IMR-90 (cell line): ENCODE data around the gene TMEM131. TPM values are rescaled to one million over a fixed set of nuclear protein-coding genes. Genes with fewer than 3 reads are reported as not detected.

Experiments used
- ATAC-seq: fragments of 200-7000 bp; cut with Tn5 transposase; 2 replicates; pipeline ENCODE4 v1.9.1; 2020; ENCODE audit warnings: low read depth, mild to moderate bottlenecking, moderate library complexity
- BruUV-seq: library from RNA; stranded (reverse); fragments of 400-500 nt; replicated peaks from 2 replicates; lab custom pipeline; 2021; lab: Mats Ljungman, UMichigan
- CTCF ChIA-PET: fragments of 300-600 bp; formaldehyde crosslinking; extraction: SDS; loops from one replicate; lab custom pipeline; 2021; ENCODE audit warnings: antibody characterized with exemption; lab: Yijun Ruan, JAX
- POLR2A ChIA-PET: fragments of 300-600 bp; sonication (Branson Sonifier 250); formaldehyde crosslinking; loops from one replicate; lab custom pipeline; 2022; ENCODE audit warnings: antibody characterized with exemption; ENCODE audit not compliant: unreplicated experiment; lab: Charles Lee
- DNase-seq: peaks from one replicate; pipeline ENCODE4 v3.0.0; 2013
- H2AFZ ChIP-seq: replicated peaks from 2 replicates; pipeline ENCODE3; 2013; ENCODE audit warnings: low read length, mild to moderate bottlenecking; ENCODE audit not compliant: poor library complexity
- H2AK5ac ChIP-seq: 2 replicates; pipeline ENCODE4 v1.6.1; 2013; ENCODE audit warnings: low read depth, low read length, inconsistent platforms
- H2AK9ac ChIP-seq: replicated peaks from 2 replicates; pipeline ENCODE3; 2013; ENCODE audit warnings: mild to moderate bottlenecking, low read depth, low read length, moderate library complexity; ENCODE audit not compliant: poor library complexity
- H2BK120ac ChIP-seq: 2 replicates; pipeline ENCODE4 v1.6.1; 2013; ENCODE audit warnings: low read depth, low read length, inconsistent platforms
- H2BK15ac ChIP-seq: 3 replicates; pipeline ENCODE4 v1.6.1; 2013; ENCODE audit warnings: low read depth, low read length, inconsistent platforms
- H2BK20ac ChIP-seq: 2 replicates; pipeline ENCODE4 v1.6.1; 2013; ENCODE audit warnings: low read depth, mild to moderate bottlenecking, inconsistent platforms, low read length, moderate library complexity
- H2BK5ac ChIP-seq: 2 replicates; pipeline ENCODE4 v1.6.1; 2013; ENCODE audit warnings: mild to moderate bottlenecking, low read depth, low read length, inconsistent platforms; ENCODE audit not compliant: poor library complexity, severe bottlenecking
- H3K14ac ChIP-seq: replicated peaks from 2 replicates; pipeline ENCODE4 v1.6.1; 2013; ENCODE audit warnings: low read depth, low read length, inconsistent platforms
- H3K18ac ChIP-seq: 2 replicates; pipeline ENCODE4 v1.6.1; 2013; ENCODE audit warnings: low read depth, low read length, control low read depth
- H3K23ac ChIP-seq: 2 replicates; pipeline ENCODE4 v1.6.1; 2013; ENCODE audit warnings: low read depth, low read length, inconsistent platforms
- H3K27ac ChIP-seq: 2 replicates; pipeline ENCODE4 v1.5.1; 2013; ENCODE audit warnings: mild to moderate bottlenecking, control low read depth, low read length; ENCODE audit not compliant: insufficient read depth
- H3K27me3 ChIP-seq: 2 replicates; pipeline ENCODE4 v1.6.1; 2013; ENCODE audit warnings: low read length; ENCODE audit not compliant: control insufficient read depth, insufficient read depth
- H3K36me3 ChIP-seq: 2 replicates; pipeline ENCODE4 v1.6.1; 2013; ENCODE audit warnings: low read length, mixed read lengths; ENCODE audit not compliant: control insufficient read depth, insufficient read depth
- H3K4ac ChIP-seq: 2 replicates; pipeline ENCODE4 v1.6.1; 2013; ENCODE audit warnings: low read depth, low read length, inconsistent platforms
- H3K4me1 ChIP-seq: 2 replicates; pipeline ENCODE4 v1.6.1; 2013; ENCODE audit warnings: low read length, mixed read lengths; ENCODE audit not compliant: control insufficient read depth, insufficient read depth
- H3K4me2 ChIP-seq: 2 replicates; pipeline ENCODE4 v1.6.1; 2013; ENCODE audit warnings: low read depth, mild to moderate bottlenecking, control low read depth, low read length, moderate library complexity
- H3K4me3 ChIP-seq: 2 replicates; pipeline ENCODE4 v1.5.1; 2013; ENCODE audit warnings: low read depth, mild to moderate bottlenecking, control low read depth, low read length, moderate library complexity; ENCODE audit not compliant: insufficient read depth
- H3K56ac ChIP-seq: 2 replicates; pipeline ENCODE4 v1.6.1; 2013; ENCODE audit warnings: low read length, inconsistent platforms; ENCODE audit not compliant: insufficient read depth; ENCODE audit errors: extremely low read depth
- H3K79me1 ChIP-seq, 2 experiments: 2 replicates each; pipeline ENCODE4 v1.6.1; 2013; ENCODE audit warnings: low read length in 2 of 2, inconsistent platforms in 1 of 2, low read depth in 1 of 2
- H3K9ac ChIP-seq: 2 replicates; pipeline ENCODE4 v1.6.1; 2013; ENCODE audit warnings: low read depth, low read length, control low read depth
- H3K9me1 ChIP-seq: 2 replicates; pipeline ENCODE4 v1.6.1; 2013; ENCODE audit warnings: low read length, inconsistent platforms; ENCODE audit not compliant: insufficient read depth
- H3K9me3 ChIP-seq: 2 replicates; pipeline ENCODE4 v1.6.1; 2013; ENCODE audit warnings: low read length; ENCODE audit not compliant: control insufficient read depth, insufficient read depth
- H4K20me1 ChIP-seq: 2 replicates; pipeline ENCODE4 v1.6.1; 2013; ENCODE audit warnings: low read length, inconsistent platforms; ENCODE audit not compliant: insufficient read depth
- H4K5ac ChIP-seq: 2 replicates; pipeline ENCODE4 v1.6.1; 2013; ENCODE audit warnings: mild to moderate bottlenecking, low read depth, low read length, control low read depth
- H4K8ac ChIP-seq, 2 experiments: 2 replicates each; pipeline ENCODE4 v1.6.1; 2013; ENCODE audit warnings: low read depth in 2 of 2, low read length in 2 of 2, control low read depth in 1 of 2, inconsistent platforms in 1 of 2
- H4K91ac ChIP-seq: 2 replicates; pipeline ENCODE4 v1.6.1; 2013; ENCODE audit warnings: low read depth, low read length, inconsistent platforms; ENCODE audit not compliant: insufficient read depth
- BHLHE40 ChIP-seq: fragments of 150-350 bp; IDR thresholded peaks from 2 replicates; pipeline ENCODE4 v1.6.1; 2016; ENCODE audit warnings: mild to moderate bottlenecking, low read depth, low read length
- WGBS, 2 experiments: methylation state at CpG; one replicate each; pipeline versions ENCODE4 v1.1.5 to v1.1.7; 2013; ENCODE audit warnings: missing lambda C conversion rate in 2 of 2; ENCODE audit not compliant: insufficient read length in 1 of 2; ENCODE audit errors: extremely low coverage in 2 of 2; 5-methylcytosine and 5-hydroxymethylcytosine counted together
- dilution Hi-C: fragments of 300-500 bp; cut with HindIII; formaldehyde crosslinking; loops from one replicate; pipeline ENCODE4 v1.14.3; 2018; ENCODE audit warnings: low sequenced_read_pairs; ENCODE audit not compliant: unreplicated experiment
- in situ Hi-C: fragments of 300-500 bp; cut with MboI; formaldehyde crosslinking; loops from 3 replicates; pipeline ENCODE4 v1.14.3; 2019; ENCODE audit warnings: low sequenced_read_pairs, inconsistent platforms, mixed read lengths
- intact Hi-C: fragments of 100-400 bp; cut with micrococcal nuclease; formaldehyde crosslinking; loops from 2 replicates; pipeline ENCODE4 v1.10.0; 2022
- polyA plus RNA-seq, 3 experiments: library from polyadenylated mRNA; depleted of rRNA; stranded (reverse); fragments of >200 nt; gene quantifications; 2 replicates each; pipeline ENCODE4 v1.2.3, GENCODE V29; 2012; ENCODE audit warnings: low replicate concordance in 1 of 3
- total RNA-seq: library from RNA; depleted of rRNA; stranded (reverse); fragments of >200 nt; gene quantifications from 2 replicates; pipeline ENCODE4 v1.2.3, GENCODE V29; 2012

The TMEM131 gene
- total and polyA plus RNA-seq, 2 of the 4 experiments (the other 2 are of a cell fraction) = 13.3 to 14.0 TPM

DNA sequence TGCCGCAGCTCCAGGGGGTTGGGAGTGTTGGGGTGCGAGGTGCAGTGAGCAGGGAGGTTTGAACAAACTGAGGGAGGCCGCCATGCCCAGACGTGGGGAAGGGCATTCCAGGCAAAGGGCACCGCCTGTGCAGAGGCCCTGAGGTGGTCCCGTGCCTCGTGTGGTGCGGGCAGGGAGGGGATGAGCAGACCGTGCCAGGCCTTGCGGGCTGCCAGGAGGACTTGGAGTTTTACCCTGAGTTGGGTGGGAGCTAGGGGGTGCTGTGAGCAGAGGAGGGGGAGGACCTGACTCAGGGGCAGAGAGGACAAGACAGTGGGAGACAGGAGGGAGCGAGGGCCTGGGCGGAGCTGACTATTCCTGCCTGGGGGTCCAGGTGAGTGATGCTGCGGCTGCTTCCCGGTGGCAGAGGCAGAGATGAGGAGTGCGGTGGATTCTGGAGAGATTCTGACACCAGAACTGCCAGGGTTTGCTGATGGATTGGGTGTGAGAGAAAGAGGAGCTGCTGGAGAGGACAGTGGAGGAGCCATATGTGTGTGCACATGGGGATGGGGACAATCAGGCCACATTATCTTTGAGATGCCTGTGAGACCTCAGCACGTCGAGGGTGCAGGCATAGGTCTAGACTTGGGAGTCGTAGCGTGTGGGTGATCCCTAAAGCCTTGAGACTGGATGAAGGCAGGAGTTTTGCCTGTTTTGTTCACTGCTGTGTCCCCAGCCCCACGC lies 259.0 kb downstream of the TMEM131 start:
- BruUV-seq = no TSS peak
- no peaks in the 10 kb centered on the region for H4K20me1 ChIP-seq
- no peaks in the 10 kb centered on the region for H3K4me1 ChIP-seq
- ChIA-PET CTCF (no interaction called here), POLR2A (no interaction called here)
- H3K14ac ChIP-seq = no peak overlapping the region
- H4K91ac ChIP-seq = no peak overlapping the region
- H3K36me3 ChIP-seq = no peaks in the 10 kb centered on the region
- no peak for TF ChIP-seq BHLHE40
- H4K5ac ChIP-seq = no peak overlapping the region
- H3K9me3 ChIP-seq = no peaks in the 10 kb centered on the region
- intact Hi-C loops = no loop called here
- H2BK5ac ChIP-seq = no peak overlapping the region
- no peak overlapping the region for H3K27ac ChIP-seq
- DNase-seq (no peak), ATAC-seq (no peak)
- H3K79me1 ChIP-seq = no peaks in the 10 kb centered on the region
- no peak overlapping the region for H3K56ac ChIP-seq
- in situ Hi-C loops = no loop called here
- no peak overlapping the region for H2BK20ac ChIP-seq
- H3K4me3 ChIP-seq = no peak overlapping the region
- dilution Hi-C loops = no loop called here
- H4K8ac ChIP-seq = no peak overlapping the region
- H2AFZ ChIP-seq = no peak overlapping the region
- H3K23ac ChIP-seq = no peak overlapping the region
- H3K27me3 ChIP-seq = no peaks in the 10 kb centered on the region; the same call in 1 of the 2 replicates
- no peak overlapping the region for H2AK5ac ChIP-seq
- 50% methylated on average over 9 of the region's 20 CpGs; no CpG with 5 or more reads in 1 of the 2 experiments for WGBS, 2 experiments
- H3K4me2 ChIP-seq = no peak overlapping the region
- no peak overlapping the region for H2BK15ac ChIP-seq
- no peak overlapping the region for H2BK120ac ChIP-seq
- H2AK9ac ChIP-seq = no peak overlapping the region
- no peak overlapping the region for H3K9ac ChIP-seq
- no peaks in the 10 kb centered on the region for H3K9me1 ChIP-seq
- H3K4ac ChIP-seq = no peak overlapping the region
- H3K18ac ChIP-seq = no peak overlapping the region
